GM06990 (cell line): Measurements from ENCODE around the gene COPA.

Experiments used
- DNase-seq: peaks from one replicate; pipeline ENCODE4 v3.0.0-alpha.2; 2011; ENCODE audit not compliant: insufficient read length; ENCODE audit errors: extremely low read depth
- H3K27me3 ChIP-seq: replicated peaks from 2 replicates; pipeline ENCODE4 v1.6.0; 2011; ENCODE audit warnings: low read length; ENCODE audit not compliant: control insufficient read depth, insufficient read depth
- H3K36me3 ChIP-seq: 2 replicates; pipeline ENCODE4 v1.5.1; 2011; ENCODE audit warnings: low read length; ENCODE audit not compliant: control insufficient read depth, insufficient read depth
- H3K4me3 ChIP-seq: replicated peaks from 2 replicates; pipeline ENCODE4 v1.5.1; 2011; ENCODE audit warnings: low read depth, mild to moderate bottlenecking, control low read depth, low read length
- TF ChIP-seq, protein P1 (sequence below): IDR thresholded peaks from 2 replicates; pipeline ENCODE4 v1.5.1; 2011; ENCODE audit warnings: low read length, control low read depth, mild to moderate bottlenecking, inconsistent platforms; ENCODE audit not compliant: insufficient read depth, poor library complexity, severe bottlenecking

COPA gene

DNA sequence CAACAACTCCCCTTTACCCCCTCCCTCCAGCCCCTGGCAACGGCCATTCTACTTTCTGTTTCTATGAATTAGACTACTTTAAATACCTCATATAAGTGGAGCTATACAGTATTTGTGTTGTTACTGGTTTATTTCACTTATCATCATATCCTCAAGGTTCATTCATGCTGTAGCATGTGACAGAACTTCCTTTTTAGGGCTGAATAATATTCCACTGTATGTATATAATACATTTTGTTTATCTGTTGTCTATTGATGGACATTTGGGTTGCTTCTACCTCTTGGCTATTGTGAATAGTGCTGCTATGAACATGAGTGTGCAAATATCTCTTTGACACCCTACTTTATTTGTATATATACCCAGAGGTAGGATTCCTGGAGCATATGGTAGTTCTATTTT is 26.0 kb upstream of the COPA start:
- H3K36me3 ChIP-seq: no peaks in the 10 kb centered on the region; the same call in 1 of the 2 replicates
- TF ChIP-seq, protein P1, sequence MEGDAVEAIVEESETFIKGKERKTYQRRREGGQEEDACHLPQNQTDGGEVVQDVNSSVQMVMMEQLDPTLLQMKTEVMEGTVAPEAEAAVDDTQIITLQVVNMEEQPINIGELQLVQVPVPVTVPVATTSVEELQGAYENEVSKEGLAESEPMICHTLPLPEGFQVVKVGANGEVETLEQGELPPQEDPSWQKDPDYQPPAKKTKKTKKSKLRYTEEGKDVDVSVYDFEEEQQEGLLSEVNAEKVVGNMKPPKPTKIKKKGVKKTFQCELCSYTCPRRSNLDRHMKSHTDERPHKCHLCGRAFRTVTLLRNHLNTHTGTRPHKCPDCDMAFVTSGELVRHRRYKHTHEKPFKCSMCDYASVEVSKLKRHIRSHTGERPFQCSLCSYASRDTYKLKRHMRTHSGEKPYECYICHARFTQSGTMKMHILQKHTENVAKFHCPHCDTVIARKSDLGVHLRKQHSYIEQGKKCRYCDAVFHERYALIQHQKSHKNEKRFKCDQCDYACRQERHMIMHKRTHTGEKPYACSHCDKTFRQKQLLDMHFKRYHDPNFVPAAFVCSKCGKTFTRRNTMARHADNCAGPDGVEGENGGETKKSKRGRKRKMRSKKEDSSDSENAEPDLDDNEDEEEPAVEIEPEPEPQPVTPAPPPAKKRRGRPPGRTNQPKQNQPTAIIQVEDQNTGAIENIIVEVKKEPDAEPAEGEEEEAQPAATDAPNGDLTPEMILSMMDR: no peak
- H3K4me3 ChIP-seq: no peak overlapping the region
- no peak for DNase-seq
- no peaks in the 10 kb centered on the region for H3K27me3 ChIP-seq

DNA sequence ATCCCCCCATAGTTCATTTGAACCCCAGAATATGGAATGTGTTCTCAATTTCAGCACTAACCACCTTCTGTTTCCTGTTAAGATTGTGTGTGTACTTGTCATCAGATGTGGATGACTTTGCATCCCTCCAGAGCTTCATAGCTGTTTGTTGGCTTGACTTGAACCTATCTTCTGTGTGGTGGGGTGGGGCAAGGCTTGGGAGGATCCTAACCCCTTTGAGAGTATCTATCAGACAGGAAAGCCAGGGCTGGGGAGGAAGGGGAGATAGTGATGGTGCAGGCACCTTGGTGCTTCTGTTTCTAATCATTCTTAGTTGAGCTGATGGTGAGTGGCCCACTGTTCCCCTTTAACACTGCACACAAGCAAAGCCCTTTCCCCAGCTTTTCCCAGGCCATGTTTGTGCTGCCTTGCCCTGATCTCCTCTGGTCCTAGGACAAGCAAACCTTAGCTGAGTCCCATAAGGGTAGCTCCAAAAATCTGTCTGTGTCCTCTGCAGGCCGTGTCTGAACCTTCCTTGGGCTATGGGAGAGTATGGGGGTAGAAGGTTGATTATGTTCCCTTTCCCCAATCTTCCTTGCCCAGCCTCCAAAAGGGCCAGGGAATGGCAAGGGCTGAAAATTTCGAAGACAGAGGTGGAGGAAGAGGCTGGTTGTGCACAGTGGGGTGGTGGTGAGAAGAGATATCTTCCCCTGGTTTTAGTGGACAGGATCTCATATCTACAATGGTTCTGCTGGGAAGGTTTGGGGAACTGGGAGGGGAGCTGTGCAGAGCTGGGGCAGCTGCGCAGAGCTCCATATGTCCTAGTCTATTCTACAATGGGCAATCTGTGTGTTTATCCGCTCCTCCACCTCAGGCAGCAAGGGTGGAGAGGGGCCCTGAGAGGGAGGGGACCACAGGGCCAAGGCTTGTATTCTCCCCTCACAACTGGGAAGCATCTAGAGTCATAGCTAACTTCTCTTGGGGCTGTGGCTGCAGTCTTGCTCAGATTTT is 25.2 kb upstream of the COPA start:
- no peaks in the 10 kb centered on the region; the same call in 1 of the 2 replicates for H3K36me3 ChIP-seq
- TF ChIP-seq, protein P1: no peak
- no peaks in the 10 kb centered on the region for H3K27me3 ChIP-seq
- H3K4me3 ChIP-seq: no peak overlapping the region
- no peak for DNase-seq

DNA sequence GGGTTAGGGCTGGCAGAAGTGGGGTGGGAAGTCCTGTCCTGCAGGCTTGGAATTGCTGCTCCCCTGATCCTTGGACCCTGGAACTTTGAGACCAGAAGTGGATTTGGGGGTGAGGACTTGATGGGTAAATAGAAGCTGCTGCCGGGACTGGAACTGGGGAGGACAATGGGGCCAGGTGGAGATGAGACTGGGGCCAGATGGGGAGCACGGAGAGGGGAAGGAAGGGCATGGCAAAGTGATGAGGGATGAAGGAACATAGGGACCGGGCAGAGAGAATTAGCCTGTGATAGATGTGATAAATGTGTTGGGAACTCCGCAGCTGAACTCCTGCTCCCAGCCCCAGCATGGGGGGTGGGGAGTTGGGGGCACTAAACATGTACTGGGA is 24.5 kb upstream of the COPA start:
- no peak overlapping the region for H3K4me3 ChIP-seq
- no peaks in the 10 kb centered on the region; the same call in 1 of the 2 replicates for H3K36me3 ChIP-seq
- DNase-seq: no peak
- no peaks in the 10 kb centered on the region for H3K27me3 ChIP-seq
- TF ChIP-seq, protein P1: no peak

DNA sequence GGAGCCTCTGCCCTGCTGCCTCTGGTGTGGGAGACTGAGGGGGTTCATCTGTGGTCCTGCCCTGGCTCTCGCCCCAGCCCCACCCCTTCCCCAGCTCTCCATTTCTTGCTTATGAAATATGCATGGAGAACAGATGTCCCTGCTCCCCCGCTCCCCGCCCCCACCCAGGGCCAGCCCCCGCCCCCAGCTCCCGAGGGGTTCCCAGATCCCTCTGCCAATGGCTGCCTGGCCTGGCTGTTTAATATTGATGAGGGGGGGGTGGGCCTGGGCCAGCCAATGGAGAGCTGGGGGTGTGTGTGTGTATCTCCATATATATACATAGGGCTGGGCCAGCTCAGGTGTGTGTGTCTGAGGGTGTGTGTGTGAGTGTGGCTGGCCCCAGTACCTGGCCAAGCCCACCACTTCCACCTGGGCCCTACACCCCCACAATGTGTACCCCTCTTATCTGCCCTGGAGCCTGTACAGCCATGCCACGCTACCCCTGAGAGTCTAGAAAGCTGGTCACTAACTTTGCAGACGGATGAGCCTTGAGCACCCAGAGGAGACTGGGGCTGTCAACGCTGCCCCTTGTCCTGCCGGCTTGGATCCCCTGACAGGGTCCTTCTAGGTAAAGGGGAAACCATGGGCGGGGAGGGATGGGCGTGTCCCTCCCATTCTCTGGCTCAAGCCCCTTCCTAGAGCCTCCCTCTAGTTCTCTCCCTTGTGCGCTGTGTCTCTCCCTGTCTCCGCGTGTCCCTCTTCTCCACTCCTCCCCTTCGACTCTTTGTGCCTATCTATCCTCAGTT is 23.9 kb upstream of the COPA start, which contains the start of gene NHLH1:
Gene NHLH1, plus strand, starts transcription at position 341 of the 785 bp plus-strand sequence. CDS start 3,661 bp downstream, outside the sequence.
- no peak within 1 kb of the TSS for H3K4me3 ChIP-seq
- H3K27me3 ChIP-seq: no peaks in the 10 kb centered on the region
- no peaks in the 10 kb centered on the region; the same call in 1 of the 2 replicates for H3K36me3 ChIP-seq
- TF ChIP-seq, protein P1: no peak
- no peak for DNase-seq

DNA sequence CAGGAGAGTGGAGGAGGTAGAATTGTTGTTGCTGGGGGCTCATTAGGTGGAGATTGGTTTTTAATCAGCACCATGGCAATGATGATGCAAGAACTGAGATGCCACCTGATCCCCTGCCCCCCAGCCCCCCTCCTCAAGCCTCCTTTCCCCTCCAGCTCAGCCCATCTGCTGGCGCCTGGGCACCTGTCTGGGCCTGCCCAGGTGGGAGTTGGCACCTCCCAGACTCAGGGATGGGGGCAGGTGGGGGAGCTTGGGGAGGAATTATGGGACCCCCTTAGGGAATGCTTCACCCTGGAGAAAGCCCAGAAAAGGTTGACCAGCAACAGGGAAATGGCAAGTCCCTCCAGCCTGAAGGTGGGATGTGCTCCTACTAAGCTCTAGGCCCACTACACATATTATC is 22.3 kb upstream of the COPA start:
- TF ChIP-seq, protein P1: no peak
- H3K27me3 ChIP-seq: no peaks in the 10 kb centered on the region
- H3K36me3 ChIP-seq: peaks cover 5% of the 10 kb centered on the region
- H3K4me3 ChIP-seq: no peak overlapping the region
- DNase-seq: no peak
